ENCODE results near the gene C16orf95. TPM values are rescaled to one million over a fixed set of nuclear protein-coding genes. Genes with fewer than 3 reads are reported as not detected.

Gene C16orf95
- total RNA-seq, 2 experiments from 2014 or later = 7.3 to 9.2 TPM

GRCh38 chr16:87324411-87325275, 7.5 kb upstream of the C16orf95 start:
- Mint-ChIP-seq H3K4me1 (peaks cover 5% of the 10 kb centered on the region), H3K4me3 (no peak overlapping the region), H3K27ac (peak overlapping the region; percentile 33), H3K9me3 (no peaks in the 10 kb centered on the region), H3K27me3 (no peaks in the 10 kb centered on the region), H3K36me3 (ENCODE audit: low read depth) (peaks cover 3% of the 10 kb centered on the region)
- ChIA-PET POLR2A (no interaction called here), CTCF (interaction anchor here (0.6 to 1.2 kb wide), 4 partner anchors 8 to 671 kb away, joined by 3 read pairs; no protein-coding TSS in a partner anchor)
- peak; percentile 54 for DNase-seq

- CTCF ChIA-PET = interaction anchor here (0.6 kb wide), 1 partner anchor 10 kb away, joined by 3 read pairs; no protein-coding TSS in a partner anchor
- Mint-ChIP-seq H3K36me3 (ENCODE audit: low read depth) (peaks cover 2% of the 10 kb centered on the region), H3K27ac (no peak overlapping the region), H3K27me3 (no peaks in the 10 kb centered on the region), H3K9me3 (no peaks in the 10 kb centered on the region), H3K4me3 (no peak overlapping the region), H3K4me1 (peaks cover 8% of the 10 kb centered on the region)
- POLR2A ChIA-PET = no interaction called here
- DNase-seq = no peak
Observed at GRCh38 chr16:87323727-87324410, 6.7 kb upstream of the C16orf95 start.

DNA sequence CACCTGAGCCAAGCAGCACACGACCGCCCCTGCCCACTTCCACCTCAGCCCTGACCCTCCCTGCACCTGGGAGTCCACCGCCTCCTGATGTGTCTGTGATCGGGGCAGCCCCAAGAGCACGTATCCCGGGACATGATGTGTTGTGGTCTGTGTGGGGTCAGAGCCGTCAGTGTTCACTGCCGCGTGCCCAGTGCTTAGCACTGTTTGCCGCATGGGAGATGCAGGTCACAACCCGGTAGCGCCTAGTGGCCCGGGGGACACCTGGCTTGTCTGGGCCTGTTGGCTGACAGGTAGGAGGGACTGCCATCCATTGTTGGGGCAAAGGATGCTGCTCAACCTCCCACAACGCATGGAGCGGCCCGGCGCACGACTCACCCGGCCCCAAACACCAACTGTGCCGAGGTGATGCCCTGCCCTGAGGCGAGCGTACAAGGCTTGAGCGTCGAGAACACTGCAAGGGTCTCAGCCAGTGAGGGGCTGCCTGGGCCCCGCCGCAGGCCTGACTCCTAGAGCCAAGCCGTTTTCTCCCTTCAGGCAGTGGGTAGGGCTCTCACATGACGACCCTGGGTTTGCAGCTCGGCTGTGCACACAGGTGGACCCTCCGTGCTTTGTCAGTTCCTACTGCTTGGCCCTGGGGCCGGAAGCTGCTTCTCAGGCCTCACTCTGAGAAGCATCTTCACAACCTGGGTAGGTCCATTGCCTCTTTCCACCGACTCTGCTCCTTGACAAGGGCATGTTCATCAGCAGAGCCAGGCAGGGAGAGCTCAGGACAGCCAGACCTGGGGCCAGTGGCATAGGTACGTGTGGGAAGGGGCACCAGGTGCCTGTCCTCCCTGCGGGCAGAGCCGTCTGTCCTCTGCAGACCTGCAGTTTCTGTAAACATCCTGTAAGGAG, 5.9 kb upstream of the C16orf95 start:
- no peak overlapping the region for H3K4me3 Mint-ChIP-seq
- CTCF ChIA-PET = no interaction called here
- H3K36me3 Mint-ChIP-seq (ENCODE audit: low read depth) = peaks cover 7% of the 10 kb centered on the region

DNA sequence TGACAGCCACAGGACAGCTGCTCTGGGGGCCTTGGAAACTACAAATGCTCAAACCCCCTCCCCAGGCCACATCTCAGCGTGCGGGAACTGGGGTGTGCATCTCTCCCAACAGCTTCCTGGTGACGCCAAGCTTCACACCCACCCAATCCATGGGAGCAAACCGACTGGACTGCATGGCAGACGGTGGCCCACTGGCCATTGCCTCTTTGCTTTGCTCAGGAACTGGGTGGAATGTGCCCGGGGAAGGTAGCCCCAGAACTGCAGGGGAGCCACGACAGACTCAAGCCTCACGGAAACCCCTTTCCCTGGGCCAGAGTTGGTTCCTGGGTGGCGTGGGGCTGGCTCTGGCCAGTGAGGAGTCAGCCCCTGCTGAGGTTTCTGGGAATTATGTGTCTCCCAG, 5.2 kb upstream of the C16orf95 start:
- Mint-ChIP-seq H3K4me3 (no peak overlapping the region), H3K27me3 (no peaks in the 10 kb centered on the region), H3K9me3 (no peaks in the 10 kb centered on the region), H3K36me3 (ENCODE audit: low read depth) (peaks cover 12% of the 10 kb centered on the region), H3K27ac (no peak overlapping the region), H3K4me1 (peaks cover 20% of the 10 kb centered on the region)
- DNase-seq = no peak
- ChIA-PET CTCF (interaction anchor here (0.8 to 1.2 kb wide), 2 partner anchors 10 to 13 kb away, joined by 3 to 5 read pairs; no protein-coding TSS in a partner anchor), POLR2A (no interaction called here)

More for the DNA sequence above, 5.9 kb upstream of the C16orf95 start:
- POLR2A ChIA-PET = no interaction called here
- no peak for DNase-seq
- no peak overlapping the region for H3K27ac Mint-ChIP-seq
- no peaks in the 10 kb centered on the region for H3K9me3 Mint-ChIP-seq
- H3K4me1 Mint-ChIP-seq = peaks cover 16% of the 10 kb centered on the region
- H3K27me3 Mint-ChIP-seq = no peaks in the 10 kb centered on the region

- Mint-ChIP-seq H3K27ac (no peak overlapping the region), H3K36me3 (ENCODE audit: low read depth) (peaks cover 12% of the 10 kb centered on the region), H3K4me3 (no peak overlapping the region), H3K27me3 (no peaks in the 10 kb centered on the region), H3K9me3 (no peaks in the 10 kb centered on the region), H3K4me1 (peaks cover 25% of the 10 kb centered on the region)
- ChIA-PET POLR2A (no interaction called here), CTCF (interaction anchor here (0.8 to 1.2 kb wide), 2 partner anchors 11 to 14 kb away, joined by 3 to 5 read pairs; no protein-coding TSS in a partner anchor)
- DNase-seq = no peak
Observed at GRCh38 chr16:87321336-87322107, 4.3 kb upstream of the C16orf95 start.

DNA sequence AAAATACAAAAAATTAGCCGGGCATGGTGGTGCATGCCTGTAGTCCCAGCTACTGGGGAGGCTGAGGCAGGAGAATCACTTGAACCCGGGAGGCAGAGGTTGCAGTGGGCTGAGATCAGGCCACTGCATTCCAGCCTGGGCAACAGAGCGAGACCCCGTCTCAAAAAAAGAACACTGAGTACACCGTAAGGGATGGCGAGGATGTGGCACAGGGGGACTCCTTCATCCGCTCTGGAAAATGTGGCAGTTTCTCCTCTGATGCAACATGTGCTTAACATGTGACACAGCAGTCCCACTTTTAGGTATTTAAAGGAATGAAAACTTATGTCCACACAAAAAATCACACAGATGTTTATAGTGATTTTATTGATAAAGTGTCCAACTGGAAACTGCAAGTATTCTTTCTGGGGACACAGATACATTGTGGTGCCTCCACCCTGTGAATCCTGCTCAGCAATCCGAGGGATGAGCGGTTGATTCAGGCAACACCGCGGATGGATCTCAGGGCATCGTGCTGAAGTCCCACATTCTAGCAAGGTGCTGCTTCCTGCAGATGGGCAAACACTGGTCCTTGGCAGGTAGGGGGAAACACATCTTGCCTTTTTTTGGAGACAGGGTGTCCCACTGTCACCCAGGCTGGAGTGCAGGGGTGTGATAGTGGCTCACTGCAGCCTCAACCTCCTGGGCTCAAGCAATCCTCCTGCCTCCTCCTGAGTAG, 3.5 kb upstream of the C16orf95 start:
- ChIA-PET POLR2A (no interaction called here), CTCF (interaction anchor here (4.2 kb wide), 1 partner anchor 12 kb away, joined by 21 read pairs; no protein-coding TSS in a partner anchor)
- no peak overlapping the region for H3K27ac Mint-ChIP-seq

DNA sequence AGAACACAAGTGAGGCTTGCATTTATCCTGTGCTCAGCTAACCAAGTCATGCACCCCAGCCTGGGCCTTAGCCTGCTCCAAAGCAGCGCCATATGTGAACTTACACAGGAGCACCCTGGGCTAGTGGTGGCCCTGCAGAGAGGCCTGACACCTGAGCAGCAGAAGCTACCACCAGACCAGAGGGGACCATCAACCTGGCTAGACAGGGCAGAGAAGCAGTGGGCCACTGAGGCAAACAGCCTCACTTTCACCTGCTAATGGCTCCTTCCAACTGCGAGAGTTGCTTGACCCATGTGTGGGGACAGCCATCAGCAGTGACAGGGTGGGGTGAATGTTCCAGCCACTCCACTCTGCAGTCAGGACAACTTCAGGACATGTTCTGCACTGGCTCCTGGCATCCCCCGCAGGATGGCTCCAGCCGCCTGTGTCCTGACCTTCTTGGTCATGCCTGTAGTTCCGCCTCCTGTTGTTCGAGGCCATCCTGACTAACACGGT, 2.9 kb upstream of the C16orf95 start:
- ChIA-PET CTCF (interaction anchor here (4.2 kb wide), 1 partner anchor 12 kb away, joined by 21 read pairs; no protein-coding TSS in a partner anchor), POLR2A (no interaction called here)
- no peaks in the 10 kb centered on the region for H3K27me3 Mint-ChIP-seq
- no peak overlapping the region for H3K4me3 Mint-ChIP-seq
- no peak overlapping the region for H3K27ac Mint-ChIP-seq
- no peaks in the 10 kb centered on the region for H3K9me3 Mint-ChIP-seq
- H3K4me1 Mint-ChIP-seq = peaks cover 21% of the 10 kb centered on the region
- DNase-seq = no peak
- peaks cover 12% of the 10 kb centered on the region for H3K36me3 Mint-ChIP-seq (ENCODE audit: low read depth)

More for the DNA sequence above, 3.5 kb upstream of the C16orf95 start:
- no peak overlapping the region for H3K4me3 Mint-ChIP-seq
- peaks cover 23% of the 10 kb centered on the region for H3K4me1 Mint-ChIP-seq
- DNase-seq = no peak
- H3K36me3 Mint-ChIP-seq (ENCODE audit: low read depth) = peaks cover 12% of the 10 kb centered on the region
- H3K9me3 Mint-ChIP-seq = no peaks in the 10 kb centered on the region
- H3K27me3 Mint-ChIP-seq = no peaks in the 10 kb centered on the region

- H3K4me3 Mint-ChIP-seq = peak overlapping the region; percentile 92
- H3K27me3 Mint-ChIP-seq = no peaks in the 10 kb centered on the region
- no peak for DNase-seq
- POLR2A ChIA-PET = no interaction called here
- H3K4me1 Mint-ChIP-seq = peaks cover 21% of the 10 kb centered on the region
- H3K36me3 Mint-ChIP-seq (ENCODE audit: low read depth) = peaks cover 16% of the 10 kb centered on the region
- no peaks in the 10 kb centered on the region for H3K9me3 Mint-ChIP-seq
- CTCF ChIA-PET = interaction anchor here (0.6 to 4.2 kb wide), 5 partner anchors 11 to 169 kb away, joined by 3 to 21 read pairs (median 4); no protein-coding TSS in a partner anchor
- H3K27ac Mint-ChIP-seq = no peak overlapping the region
Observed at GRCh38 chr16:87319011-87319410, 1.8 kb upstream of the C16orf95 start.

- H3K9me3 Mint-ChIP-seq = no peaks in the 10 kb centered on the region
- CTCF ChIA-PET = interaction anchor here (0.6 to 4.2 kb wide), 10 partner anchors 9 to 146 kb away, joined by 3 to 21 read pairs (median 4); partner anchors contain the start of gene FBXO31
- H3K36me3 Mint-ChIP-seq (ENCODE audit: low read depth) = peaks cover 16% of the 10 kb centered on the region
- no peaks in the 10 kb centered on the region for H3K27me3 Mint-ChIP-seq
- peak overlapping the region; percentile 98 for H3K27ac Mint-ChIP-seq
- peak; percentile 56 for DNase-seq
- H3K4me1 Mint-ChIP-seq = peaks cover 21% of the 10 kb centered on the region
- POLR2A ChIA-PET = interaction anchor here (1.4 kb wide), 1 partner anchor 65 kb away, joined by 3 read pairs; the partner anchor contains the start of gene FBXO31
- H3K4me3 Mint-ChIP-seq = peak overlapping the region; percentile 92
Observed at GRCh38 chr16:87317750-87318644, 805 bp upstream of the C16orf95 start.

DNA sequence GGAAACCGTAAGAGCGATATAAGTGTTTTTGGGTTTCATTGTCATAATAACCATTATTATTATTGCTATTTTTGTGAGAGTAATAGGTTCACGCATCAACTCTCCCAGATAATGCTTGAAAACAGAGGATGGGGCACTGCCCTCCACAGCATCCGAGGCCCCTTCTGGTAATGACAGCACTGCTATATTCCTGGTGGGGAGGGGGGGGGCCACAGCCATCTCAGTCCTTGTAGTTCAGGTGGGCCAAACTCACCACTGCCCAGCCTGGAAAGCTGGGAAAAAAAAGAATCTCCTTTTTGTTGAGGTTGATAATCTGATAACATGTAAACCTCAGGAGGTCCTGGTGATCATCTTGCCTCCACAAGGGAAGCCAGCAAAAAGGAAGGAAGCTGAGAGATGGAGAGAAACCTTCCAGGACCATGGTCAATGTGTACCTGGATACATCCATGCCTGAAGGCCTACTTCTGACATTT, 706 bp downstream of the C16orf95 start:
- peak overlapping the region; percentile 98 for H3K27ac Mint-ChIP-seq
- H3K27me3 Mint-ChIP-seq = no peaks in the 10 kb centered on the region
- H3K36me3 Mint-ChIP-seq (ENCODE audit: low read depth) = peaks cover 16% of the 10 kb centered on the region
- no peak for DNase-seq
- H3K4me1 Mint-ChIP-seq = peaks cover 21% of the 10 kb centered on the region
- H3K4me3 Mint-ChIP-seq = peak overlapping the region; percentile 92
- ChIA-PET POLR2A (no interaction called here), CTCF (interaction anchor here (0.6 to 4.2 kb wide), 6 partner anchors 9 to 752 kb away, joined by 3 to 21 read pairs (median 5); partner anchors contain the start of gene FBXO31)
- no peaks in the 10 kb centered on the region for H3K9me3 Mint-ChIP-seq
